Stomach (tissue), 19 donors: ENCODE data around the gene THBS1. TPM values are rescaled to one million over a fixed set of nuclear protein-coding genes. Genes with fewer than 3 reads are reported as not detected.

Source experiments
- DNase-seq, 2 donors: peaks; one replicate each; pipeline versions ENCODE4 v3.0.0 to v3.0.0-alpha.2; 2013 to 2019
- H3K27ac ChIP-seq, 5 donors: fragments of 200-600 bp in 4 of 5; sonication (generic) in 4 of 5; one replicate each; pipeline ENCODE4 v1.5.1; 2013 to 2019; ENCODE audit warnings: mild to moderate bottlenecking in 1 of 5, moderate library complexity in 1 of 5
- H3K27me3 ChIP-seq, 3 donors: fragments of 200-600 bp; sonication (generic); one replicate each; pipeline ENCODE4 v1.5.1; 2017 to 2019; ENCODE audit warnings: mixed run types in 1 of 3
- H3K36me3 ChIP-seq, 4 donors: fragments of 200-600 bp; sonication (generic); 1 replicate in 3 of 4; 2 replicates in 1 of 4; pipeline ENCODE4 v1.5.1; 2016 to 2019
- H3K4me1 ChIP-seq, 4 donors: fragments of 200-600 bp; sonication (generic); one replicate each; pipeline ENCODE4 v1.5.1; 2016 to 2019
- H3K4me3 ChIP-seq, 4 donors: fragments of 200-600 bp; sonication (generic) in 3 of 4; one replicate each; pipeline ENCODE4 v1.5.1; 2016 to 2019; ENCODE audit warnings: mild to moderate bottlenecking in 1 of 4
- H3K9me3 ChIP-seq, 4 donors: fragments of 200-600 bp; sonication (generic); one replicate each; pipeline ENCODE4 v1.5.1; 2016 to 2019
- CTCF ChIP-seq, 7 experiments: fragments of 450-650 bp in 4 of 7; fragments of 200-600 bp in 3 of 7; sonication (generic) in 3 of 7; IDR thresholded peaks; one replicate each; pipeline ENCODE4 v1.5.1; 2016 to 2019; ENCODE audit warnings: antibody characterized with exemption in 7 of 7, control low read depth in 2 of 7, mild to moderate bottlenecking in 1 of 7
- EP300 ChIP-seq: sonication (generic); formaldehyde crosslinking; IDR thresholded peaks from one replicate; pipeline ENCODE4 v1.6.1; 2017; ENCODE audit warnings: antibody characterized with exemption
- POLR2A ChIP-seq, 4 donors: fragments of 450-650 bp; IDR thresholded peaks; one replicate each; pipeline ENCODE4 v1.6.1; 2016; ENCODE audit warnings: antibody characterized with exemption in 4 of 4, control low read depth in 2 of 4, mild to moderate bottlenecking in 1 of 4, moderate library complexity in 1 of 4
- POLR2AphosphoS5 ChIP-seq, 3 donors: sonication (generic); formaldehyde crosslinking; IDR thresholded peaks; one replicate each; pipeline ENCODE4 v1.6.1; 2016; ENCODE audit warnings: antibody characterized with exemption in 3 of 3
- WGBS, 5 donors: extraction: QIAGEN DNeasy Blood & Tissue Kit in 3 of 5; methylation state at CpG; one replicate each; pipeline versions ENCODE4 v1.1.5 to v1.1.7; 2013 to 2018; 5-methylcytosine and 5-hydroxymethylcytosine counted together
- intact Hi-C: fragments of 100-400 bp; cut with DNase I; formaldehyde crosslinking; loops from one replicate; pipeline ENCODE4 v1.15.1; 2023; ENCODE audit warnings: low total_unique reads
- long read RNA-seq, 10 donors: transcript quantifications; one replicate each; lab custom pipeline, GENCODE V29; 2026
- polyA plus RNA-seq, 3 donors: library from polyadenylated mRNA; stranded (reverse); fragments of 200-250 nt; gene quantifications; one replicate each; pipeline ENCODE4 v1.2.3, GENCODE V29; 2013
- total RNA-seq, 5 donors: library from RNA; depleted of rRNA; stranded (reverse); fragments of >200 nt; gene quantifications; one replicate each; pipeline versions ENCODE4 v1.1.0 to v1.2.3, GENCODE V29; 2014 to 2016
- donor health status: healthy with polysubstance abuse.
- donor health status: Bipolar disorder and iron deficiency.
- donor health status: healthy.

The THBS1 gene
- total RNA-seq = 100 to 1,000 TPM; 112 to 842 (median 505) TPM
- 10 to 100 TPM; 12.9 to 18.2 (median 16.0) TPM for polyA plus RNA-seq
- long read RNA-seq, donor 1 = 0 reads
- long read RNA-seq, donor 2, partial matches to known transcripts = 0 of 2 reads
- long read RNA-seq, donor 2, other reads (novel, unspliced or antisense) = 0 of 2 reads
- long read RNA-seq, donor 3, full-length matches to known transcripts = 2 of 2 reads
- long read RNA-seq, donor 3, partial matches to known transcripts = 0 of 2 reads
- long read RNA-seq, donor 3, other reads (novel, unspliced or antisense) = 0 of 2 reads
- long read RNA-seq, donor 4 = 0 reads
- long read RNA-seq, donor 5, full-length matches to known transcripts = 3 of 29 reads
- long read RNA-seq, donor 5, partial matches to known transcripts = 26 of 29 reads
- long read RNA-seq, donor 5, other reads (novel, unspliced or antisense) = 0 of 29 reads
- long read RNA-seq, donor 6, partial matches to known transcripts = 114 of 116 reads
- long read RNA-seq, donor 6, other reads (novel, unspliced or antisense) = 0 of 116 reads
- long read RNA-seq, donor 7, partial matches to known transcripts = 0 of 1 reads
- long read RNA-seq, donor 7, other reads (novel, unspliced or antisense) = 0 of 1 reads
- long read RNA-seq, donor 8, full-length matches to known transcripts = 7 of 7 reads
- long read RNA-seq, donor 8, partial matches to known transcripts = 0 of 7 reads
- long read RNA-seq, donor 8, other reads (novel, unspliced or antisense) = 0 of 7 reads
- long read RNA-seq, donor 9, partial matches to known transcripts = 0 of 7 reads
- long read RNA-seq, donor 9, other reads (novel, unspliced or antisense) = 0 of 7 reads
- long read RNA-seq, donor 10, partial matches to known transcripts = 0 of 1 reads
- long read RNA-seq, donor 10, other reads (novel, unspliced or antisense) = 0 of 1 reads

DNA sequence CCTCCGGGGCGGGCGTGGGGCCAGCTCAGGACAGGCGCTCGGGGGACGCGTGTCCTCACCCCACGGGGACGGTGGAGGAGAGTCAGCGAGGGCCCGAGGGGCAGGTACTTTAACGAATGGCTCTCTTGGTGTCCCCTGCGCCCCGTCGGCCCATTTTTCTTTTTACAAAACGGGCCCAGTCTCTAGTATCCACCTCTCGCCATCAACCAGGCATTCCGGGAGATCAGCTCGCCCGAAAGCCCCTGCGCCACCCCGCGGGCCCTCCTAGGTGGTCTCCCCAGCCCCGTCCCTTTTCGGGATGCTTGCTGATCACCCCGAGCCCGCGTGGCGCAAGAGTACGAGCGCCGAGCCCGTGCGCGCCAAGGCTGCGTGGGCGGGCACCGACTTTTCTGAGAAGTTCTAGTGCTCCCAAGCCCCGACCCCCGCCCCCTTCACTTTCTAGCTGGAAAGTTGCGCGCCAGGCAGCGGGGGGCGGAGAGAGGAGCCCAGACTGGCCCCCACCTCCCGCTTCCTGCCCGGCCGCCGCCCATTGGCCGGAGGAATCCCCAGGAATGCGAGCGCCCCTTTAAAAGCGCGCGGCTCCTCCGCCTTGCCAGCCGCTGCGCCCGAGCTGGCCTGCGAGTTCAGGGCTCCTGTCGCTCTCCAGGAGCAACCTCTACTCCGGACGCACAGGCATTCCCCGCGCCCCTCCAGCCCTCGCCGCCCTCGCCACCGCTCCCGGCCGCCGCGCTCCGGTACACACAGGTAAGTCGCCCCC lies at the start of gene THBS1:
THBS1 (plus strand) TSS at position 595 of the 757 bp plus-strand sequence. CDS start 779 bp downstream, outside the sequence.
- peak; percentile 70 to 96 for DNase-seq
- H3K9me3 ChIP-seq = no peaks in the 10 kb centered on the region
- H3K4me3 ChIP-seq = peak within 1 kb of the TSS; percentile 54 to 76 (median 63)
- H3K4me1 ChIP-seq = peaks cover 20 to 72% (median 55%) of the 10 kb centered on the region in 4 donors
- intact Hi-C loops = loop anchor here (5.0 kb wide), 2 partner anchors 403 to 763 kb away; no protein-coding TSS in a partner anchor
- peak within 1 kb of the TSS; percentile 77 to 96 (median 94) for H3K27ac ChIP-seq
- H3K27me3 ChIP-seq = peaks cover 0 to 14% (median 4%) of the 10 kb centered on the region in 3 donors
- TF ChIP-seq POLR2A (IDR thresholded peaks at IDR 0.05) (peak in 2 of 4 donors; percentile 26 to 57), EP300 (no peak), POLR2AphosphoS5 (IDR thresholded peaks at IDR 0.05) (peak; percentile 57 to 98 (median 98)), CTCF (IDR thresholded peaks at IDR 0.05) (peak in 1 of 7 experiments; percentile 35)
- H3K36me3 ChIP-seq = peaks cover 20 to 40% (median 37%) of the 10 kb centered on the region in 4 donors
- WGBS, 5 donors = 0 to 4% (median 0%) methylated on average over 32 to 74 of the region's 74 CpGs

DNA sequence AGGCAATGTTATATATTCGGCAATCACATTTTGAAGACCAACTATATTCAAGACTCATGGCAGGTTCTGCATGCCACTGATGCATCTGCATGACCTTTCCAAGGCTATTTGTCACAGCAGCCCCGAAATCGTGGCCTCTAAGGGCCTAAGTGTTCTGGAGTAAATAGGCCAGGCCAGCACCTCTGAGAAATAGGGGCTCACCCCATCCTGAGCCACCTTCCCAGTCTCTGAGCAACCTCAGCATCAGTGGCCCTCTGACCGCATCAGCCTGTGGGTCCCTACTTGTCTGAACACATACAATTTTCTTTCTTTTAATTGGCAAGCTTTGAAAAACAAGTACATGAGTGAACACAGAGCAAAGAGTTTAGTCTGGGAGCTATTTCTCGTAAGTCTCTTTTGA lies 45.9 kb upstream of the THBS1 start:
- intact Hi-C loops = no loop called here
- TF ChIP-seq POLR2AphosphoS5 (IDR thresholded peaks at IDR 0.05) (no peak), CTCF (IDR thresholded peaks at IDR 0.05) (no peak), POLR2A (IDR thresholded peaks at IDR 0.05) (no peak), EP300 (no peak)
- H3K36me3 ChIP-seq = no peaks in the 10 kb centered on the region
- no peaks in the 10 kb centered on the region for H3K9me3 ChIP-seq
- 85 to 92% (median 91%) methylated on average over 5 of the region's 5 CpGs for WGBS, 5 donors
- DNase-seq = no peak
- H3K4me3 ChIP-seq = no peak overlapping the region
- peaks cover 0 to 8% (median 3%) of the 10 kb centered on the region in 4 donors for H3K4me1 ChIP-seq
- H3K27ac ChIP-seq = no peak overlapping the region
- no peaks in the 10 kb centered on the region for H3K27me3 ChIP-seq

DNA sequence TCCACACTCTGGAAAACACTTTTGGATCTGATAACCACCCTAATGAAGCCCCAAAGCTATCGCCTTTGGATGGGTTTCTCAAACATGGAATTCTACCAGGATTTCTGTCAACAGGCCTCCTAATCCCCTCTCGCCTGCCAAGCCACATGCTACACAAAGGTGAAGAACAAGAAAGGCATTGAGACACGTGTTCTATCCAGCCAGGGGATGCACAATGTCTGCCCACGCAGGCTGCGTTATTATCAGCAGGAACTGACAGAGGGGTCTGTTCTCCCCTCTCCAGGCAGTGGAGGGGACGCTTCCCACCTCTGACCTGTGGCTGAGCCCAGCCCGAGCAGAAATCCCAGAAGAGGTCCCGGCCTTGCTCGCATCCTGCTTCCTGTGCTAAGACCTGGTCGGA lies 45.4 kb upstream of the THBS1 start:
- WGBS, 5 donors = 79 to 94% (median 91%) methylated on average over 10 of the region's 10 CpGs
- intact Hi-C loops = no loop called here
- H3K36me3 ChIP-seq = no peaks in the 10 kb centered on the region
- TF ChIP-seq CTCF (IDR thresholded peaks at IDR 0.05) (no peak), EP300 (no peak)
- peaks cover 0 to 8% (median 4%) of the 10 kb centered on the region in 4 donors for H3K4me1 ChIP-seq
- no peak overlapping the region for H3K4me3 ChIP-seq
- H3K27ac ChIP-seq = no peak overlapping the region
- no peak for DNase-seq
- H3K9me3 ChIP-seq = no peaks in the 10 kb centered on the region
- no peaks in the 10 kb centered on the region for H3K27me3 ChIP-seq
